ENCODE data around the gene HIGD1C. TPM values are rescaled to one million over a fixed set of nuclear protein-coding genes. Genes with fewer than 3 reads are reported as not detected.

Gene HIGD1C
- total and polyA plus RNA-seq, 5 donors from 2014 or later = not detected

DNA sequence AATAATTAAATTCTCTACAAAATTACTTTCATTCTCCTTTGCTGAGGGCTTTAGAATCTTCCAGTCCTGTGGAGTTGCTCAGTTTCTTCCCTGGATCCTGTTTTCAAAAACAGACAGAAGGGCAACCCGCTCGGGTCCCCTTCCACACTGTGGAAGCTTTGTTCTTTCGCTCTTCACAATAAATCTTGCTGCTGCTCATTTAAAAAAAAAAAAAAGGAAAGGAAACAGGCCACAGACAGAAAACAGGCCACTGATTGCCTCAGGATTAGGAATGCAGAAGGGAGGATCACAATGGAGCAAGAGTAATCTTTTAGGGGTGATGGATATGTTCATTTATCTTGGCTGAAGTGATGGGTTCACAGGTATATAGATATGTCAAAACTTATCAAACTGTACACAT, 29.5 kb upstream of the HIGD1C start:
- Mint-ChIP-seq H3K4me1 (peaks cover 8 to 45% (median 32%) of the 10 kb centered on the region in 4 donors), H3K27me3 (peaks cover 11% of the 10 kb centered on the region), H3K36me3 (no peaks in the 10 kb centered on the region), H3K9me3 (peaks cover 0 to 4% (median under 1%) of the 10 kb centered on the region in 7 donors), H3K27ac (peak overlapping the region; percentile 51 to 84 (median 83)), H3K4me3 (peak overlapping the region in 1 of 4 donors; percentile 16)
- Histone ChIP-seq H3K27ac (ENCODE audit: insufficient read depth, low read length, poor library complexity, severe bottlenecking) (no peak overlapping the region), H3K4me3 (ENCODE audit: low read depth, low read length) (no peak overlapping the region), H3K36me3 (ENCODE audit: control insufficient read depth, insufficient read depth, low read length) (no peaks in the 10 kb centered on the region), H3K27me3 (ENCODE audit: control insufficient read depth, insufficient read depth, low read length) (no peaks in the 10 kb centered on the region), H3K4me1 (ENCODE audit: control insufficient read depth, insufficient read depth, low read length, poor library complexity, severe bottlenecking) (peaks cover 24% of the 10 kb centered on the region), H3K9me3 (ENCODE audit: control insufficient read depth in 2 of 2, low read length in 2 of 2) (no peaks in the 10 kb centered on the region)
- DNase-seq = no peak
- ATAC-seq (ENCODE audit: low read depth in 2 of 2) = no peak

DNA sequence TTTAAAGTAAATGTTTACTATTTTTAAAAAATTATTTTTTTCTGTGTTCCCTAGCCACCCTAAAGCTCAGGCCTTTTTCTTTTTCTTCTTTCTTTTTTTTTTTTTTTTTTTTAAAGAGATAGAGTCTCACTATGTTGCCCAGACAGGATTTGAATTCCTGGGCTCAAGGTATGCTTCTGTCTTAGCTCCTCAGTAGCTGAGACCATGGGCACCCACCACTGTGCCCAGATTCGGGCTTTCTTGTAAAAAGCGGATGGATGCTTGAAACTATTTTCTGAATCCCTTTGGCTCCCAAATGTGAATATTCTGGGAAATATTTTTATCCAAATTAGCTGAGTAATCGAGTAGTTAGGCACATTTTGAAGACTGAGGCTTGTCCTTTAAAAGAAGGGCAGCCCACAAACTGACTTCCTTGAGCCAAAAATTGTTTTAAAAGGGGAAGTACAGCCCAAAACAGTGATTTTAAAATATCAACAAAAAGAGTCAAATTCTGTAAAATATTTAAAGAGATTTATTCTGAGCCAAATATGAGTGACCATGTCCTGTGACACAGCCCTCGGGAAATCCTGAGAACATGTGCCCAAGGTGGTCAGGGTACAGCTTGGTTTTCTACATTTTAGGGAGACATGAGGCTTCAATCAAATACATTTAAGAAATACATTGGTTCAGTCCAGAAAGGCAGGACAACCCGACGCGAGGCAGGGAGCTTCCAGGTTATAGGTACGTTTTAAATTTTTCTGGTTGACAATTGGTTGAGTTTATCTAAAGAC, 28.8 kb upstream of the HIGD1C start:
- peaks cover 10% of the 10 kb centered on the region for H3K27me3 Mint-ChIP-seq
- H3K4me1 Mint-ChIP-seq = peaks cover 10 to 52% (median 37%) of the 10 kb centered on the region in 4 donors
- Histone ChIP-seq H3K4me3 (ENCODE audit: low read depth, low read length) (peak overlapping the region; percentile 93), H3K27me3 (ENCODE audit: control insufficient read depth, insufficient read depth, low read length) (no peaks in the 10 kb centered on the region), H3K36me3 (ENCODE audit: control insufficient read depth, insufficient read depth, low read length) (no peaks in the 10 kb centered on the region), H3K9me3 (ENCODE audit: control insufficient read depth in 2 of 2, low read length in 2 of 2) (no peaks in the 10 kb centered on the region), H3K27ac (ENCODE audit: insufficient read depth, low read length, poor library complexity, severe bottlenecking) (peak overlapping the region; percentile 61), H3K4me1 (ENCODE audit: control insufficient read depth, insufficient read depth, low read length, poor library complexity, severe bottlenecking) (peaks cover 24% of the 10 kb centered on the region)
- peaks cover 0 to 3% (median 0%) of the 10 kb centered on the region in 7 donors for H3K9me3 Mint-ChIP-seq
- peak overlapping the region; percentile 27 to 96 (median 84) for H3K27ac Mint-ChIP-seq
- ATAC-seq (ENCODE audit: low read depth in 2 of 2) = no peak
- no peaks in the 10 kb centered on the region for H3K36me3 Mint-ChIP-seq
- no peak for DNase-seq
- peak overlapping the region; percentile 87 to 98 (median 90) for H3K4me3 Mint-ChIP-seq

DNA sequence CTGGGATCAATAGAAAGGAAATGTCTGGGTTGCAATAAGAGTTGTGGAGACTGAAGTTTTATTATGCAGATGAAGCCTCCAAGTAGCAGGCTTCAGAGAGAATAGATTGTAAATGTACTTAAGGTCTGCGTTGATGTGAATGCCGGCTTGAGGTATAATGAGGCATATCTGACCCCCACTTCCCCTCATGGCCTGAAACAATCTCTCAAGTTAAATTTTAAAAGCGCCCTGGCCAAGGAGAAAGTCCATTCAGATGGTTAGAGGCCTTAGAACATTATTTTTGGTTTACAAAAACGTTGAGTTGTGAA, 28.3 kb upstream of the HIGD1C start:
- peak overlapping the region; percentile 93 for H3K4me3 ChIP-seq (ENCODE audit: low read depth, low read length)
- H3K36me3 ChIP-seq (ENCODE audit: control insufficient read depth, insufficient read depth, low read length) = no peaks in the 10 kb centered on the region
- DNase-seq (no peak), ATAC-seq (ENCODE audit: low read depth in 2 of 2) (no peak)
- H3K9me3 ChIP-seq (ENCODE audit: control insufficient read depth in 2 of 2, low read length in 2 of 2) = no peaks in the 10 kb centered on the region
- Mint-ChIP-seq H3K4me1 (peaks cover 12 to 55% (median 40%) of the 10 kb centered on the region in 4 donors), H3K4me3 (peak overlapping the region; percentile 87 to 98 (median 90)), H3K27ac (peak overlapping the region; percentile 27 to 96 (median 84)), H3K36me3 (no peaks in the 10 kb centered on the region), H3K27me3 (peaks cover 10% of the 10 kb centered on the region), H3K9me3 (peaks cover 0 to 3% (median 0%) of the 10 kb centered on the region in 7 donors)
- H3K27me3 ChIP-seq (ENCODE audit: control insufficient read depth, insufficient read depth, low read length) = no peaks in the 10 kb centered on the region
- H3K27ac ChIP-seq (ENCODE audit: insufficient read depth, low read length, poor library complexity, severe bottlenecking) = peak overlapping the region; percentile 61
- H3K4me1 ChIP-seq (ENCODE audit: control insufficient read depth, insufficient read depth, low read length, poor library complexity, severe bottlenecking) = peaks cover 24% of the 10 kb centered on the region

DNA sequence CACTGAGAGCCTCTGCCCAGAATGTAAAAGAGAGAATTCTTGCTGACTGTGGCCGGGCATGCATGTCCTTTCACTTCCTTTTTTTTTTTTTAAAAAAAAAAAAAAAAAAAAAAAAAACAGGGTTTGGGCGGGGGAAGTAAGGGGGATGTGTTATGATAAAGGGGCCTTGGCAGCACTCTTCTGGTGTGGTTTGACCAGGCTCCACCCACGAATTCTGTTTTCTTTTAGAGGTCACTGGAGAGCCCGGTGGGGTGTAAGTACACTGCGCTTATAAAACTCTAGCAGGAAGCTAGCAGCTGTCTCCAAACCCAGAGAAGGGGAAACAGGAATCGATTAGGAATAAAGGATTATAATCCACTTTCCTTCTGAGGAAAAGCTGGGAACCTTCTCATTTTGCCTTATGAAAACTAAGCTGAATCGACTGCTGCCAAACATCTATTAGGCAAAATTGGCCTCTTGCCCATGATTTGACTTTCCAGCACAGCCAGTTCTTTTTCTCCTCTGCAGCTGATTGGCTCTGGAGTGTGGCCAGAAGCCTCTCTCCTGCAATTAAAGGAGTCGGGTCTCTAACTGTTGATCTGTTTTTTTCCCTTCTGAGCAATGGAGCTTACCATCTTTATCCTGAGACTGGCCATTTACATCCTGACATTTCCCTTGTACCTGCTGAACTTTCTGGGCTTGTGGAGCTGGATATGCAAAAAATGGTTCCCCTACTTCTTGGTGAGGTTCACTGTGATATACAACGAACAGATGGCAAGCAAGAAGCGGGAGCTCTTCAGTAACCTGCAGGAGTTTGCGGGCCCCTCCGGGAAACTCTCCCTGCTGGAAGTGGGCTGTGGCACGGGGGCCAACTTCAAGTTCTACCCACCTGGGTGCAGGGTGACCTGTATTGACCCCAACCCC, 27.7 kb upstream of the HIGD1C start:
- peaks cover 12 to 57% (median 43%) of the 10 kb centered on the region in 4 donors for H3K4me1 Mint-ChIP-seq
- H3K4me3 Mint-ChIP-seq = peak overlapping the region; percentile 87 to 98 (median 94)
- peak overlapping the region; percentile 93 for H3K4me3 ChIP-seq (ENCODE audit: low read depth, low read length)
- no peaks in the 10 kb centered on the region for H3K36me3 ChIP-seq (ENCODE audit: control insufficient read depth, insufficient read depth, low read length)
- peak; percentile 37 to 86 (median 47) for DNase-seq
- H3K9me3 Mint-ChIP-seq = peaks cover 0 to 3% (median 0%) of the 10 kb centered on the region in 7 donors
- no peaks in the 10 kb centered on the region for H3K36me3 Mint-ChIP-seq
- peaks cover 24% of the 10 kb centered on the region for H3K4me1 ChIP-seq (ENCODE audit: control insufficient read depth, insufficient read depth, low read length, poor library complexity, severe bottlenecking)
- peak; percentile 79 to 80 for ATAC-seq (ENCODE audit: low read depth in 2 of 2)
- no peaks in the 10 kb centered on the region for H3K27me3 ChIP-seq (ENCODE audit: control insufficient read depth, insufficient read depth, low read length)
- no peaks in the 10 kb centered on the region for H3K9me3 ChIP-seq (ENCODE audit: control insufficient read depth in 2 of 2, low read length in 2 of 2)
- peak overlapping the region; percentile 61 for H3K27ac ChIP-seq (ENCODE audit: insufficient read depth, low read length, poor library complexity, severe bottlenecking)
- H3K27me3 Mint-ChIP-seq = peaks cover 10% of the 10 kb centered on the region
- H3K27ac Mint-ChIP-seq = peak overlapping the region; percentile 84 to 96 (median 90)

DNA sequence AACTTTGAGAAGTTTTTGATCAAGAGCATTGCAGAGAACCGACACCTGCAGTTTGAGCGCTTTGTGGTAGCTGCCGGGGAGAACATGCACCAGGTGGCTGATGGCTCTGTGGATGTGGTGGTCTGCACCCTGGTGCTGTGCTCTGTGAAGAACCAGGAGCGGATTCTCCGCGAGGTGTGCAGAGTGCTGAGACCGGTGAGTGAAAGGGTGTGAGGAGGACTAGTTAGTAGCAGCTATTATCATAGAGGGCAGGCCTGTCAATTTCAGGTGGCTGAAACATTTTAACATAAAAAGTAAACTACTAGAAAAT, 27.0 kb upstream of the HIGD1C start:
- no peaks in the 10 kb centered on the region for H3K36me3 ChIP-seq (ENCODE audit: control insufficient read depth, insufficient read depth, low read length)
- peaks cover 24% of the 10 kb centered on the region for H3K4me1 ChIP-seq (ENCODE audit: control insufficient read depth, insufficient read depth, low read length, poor library complexity, severe bottlenecking)
- H3K4me3 Mint-ChIP-seq = peak overlapping the region; percentile 87 to 98 (median 94)
- DNase-seq (peak in 2 of 3 donors; percentile 10 to 33), ATAC-seq (ENCODE audit: low read depth in 2 of 2) (peak; percentile 32 to 44)
- H3K9me3 Mint-ChIP-seq = peaks cover 0 to 1% (median 0%) of the 10 kb centered on the region in 7 donors
- peak overlapping the region; percentile 75 to 90 (median 84) for H3K27ac Mint-ChIP-seq
- H3K9me3 ChIP-seq (ENCODE audit: control insufficient read depth in 2 of 2, low read length in 2 of 2) = no peaks in the 10 kb centered on the region
- H3K4me1 Mint-ChIP-seq = peaks cover 12 to 60% (median 42%) of the 10 kb centered on the region in 4 donors
- H3K27me3 Mint-ChIP-seq = peaks cover 6% of the 10 kb centered on the region
- peak overlapping the region; percentile 93 for H3K4me3 ChIP-seq (ENCODE audit: low read depth, low read length)
- H3K36me3 Mint-ChIP-seq = peaks cover 4% of the 10 kb centered on the region
- H3K27me3 ChIP-seq (ENCODE audit: control insufficient read depth, insufficient read depth, low read length) = no peaks in the 10 kb centered on the region
- H3K27ac ChIP-seq (ENCODE audit: insufficient read depth, low read length, poor library complexity, severe bottlenecking) = no peak overlapping the region

DNA sequence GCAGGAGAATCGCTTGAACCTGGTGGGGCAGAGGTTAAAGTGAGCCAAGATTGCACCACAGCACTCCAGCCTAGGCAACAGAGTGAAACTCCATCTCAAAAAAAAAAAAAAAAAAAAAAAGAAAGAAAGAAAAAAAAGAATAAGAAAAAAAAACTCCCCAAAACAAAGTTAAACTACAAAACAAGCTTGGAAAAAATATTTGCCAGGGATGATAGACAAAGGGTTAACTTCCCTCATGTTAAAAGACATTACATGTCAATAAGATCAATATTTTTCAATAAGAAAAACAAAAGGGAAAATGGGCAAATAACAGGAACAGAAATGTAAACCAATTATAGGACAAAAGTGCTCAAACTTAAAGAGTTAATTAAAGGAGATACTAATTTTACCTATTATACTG, 26.4 kb upstream of the HIGD1C start:
- ATAC-seq (ENCODE audit: low read depth in 2 of 2) (no peak), DNase-seq (no peak)
- Mint-ChIP-seq H3K4me3 (peak overlapping the region; percentile 87 to 98 (median 94)), H3K27me3 (peaks cover 6% of the 10 kb centered on the region), H3K9me3 (peaks cover 0 to 1% (median 0%) of the 10 kb centered on the region in 7 donors), H3K36me3 (peaks cover 7% of the 10 kb centered on the region), H3K4me1 (peaks cover 12 to 60% (median 44%) of the 10 kb centered on the region in 4 donors), H3K27ac (peak overlapping the region; percentile 27 to 57 (median 57))
- H3K36me3 ChIP-seq (ENCODE audit: control insufficient read depth, insufficient read depth, low read length) = no peaks in the 10 kb centered on the region
- peak overlapping the region; percentile 93 for H3K4me3 ChIP-seq (ENCODE audit: low read depth, low read length)
- peaks cover 24% of the 10 kb centered on the region for H3K4me1 ChIP-seq (ENCODE audit: control insufficient read depth, insufficient read depth, low read length, poor library complexity, severe bottlenecking)
- peak overlapping the region; percentile 23 for H3K27ac ChIP-seq (ENCODE audit: insufficient read depth, low read length, poor library complexity, severe bottlenecking)
- no peaks in the 10 kb centered on the region for H3K9me3 ChIP-seq (ENCODE audit: control insufficient read depth in 2 of 2, low read length in 2 of 2)
- H3K27me3 ChIP-seq (ENCODE audit: control insufficient read depth, insufficient read depth, low read length) = no peaks in the 10 kb centered on the region

DNA sequence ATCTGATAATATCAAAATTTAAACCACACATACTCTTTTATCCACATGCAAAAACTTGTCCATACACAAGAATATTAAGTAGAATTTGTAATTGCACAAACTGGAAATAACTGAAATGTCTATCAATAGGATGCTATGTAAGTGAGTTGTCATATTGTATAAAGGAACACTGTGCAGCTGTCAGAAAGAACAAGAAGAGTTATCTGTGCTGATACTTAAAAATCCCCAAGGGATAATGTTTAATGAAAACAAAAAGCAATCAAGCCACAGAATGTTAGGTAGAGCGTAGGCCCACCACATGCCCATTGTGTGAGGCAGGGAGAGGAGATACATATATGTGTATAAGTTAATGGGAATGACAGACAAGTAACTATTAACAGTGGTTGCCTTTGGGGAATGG, 25.9 kb upstream of the HIGD1C start:
- H3K36me3 ChIP-seq (ENCODE audit: control insufficient read depth, insufficient read depth, low read length) = no peaks in the 10 kb centered on the region
- H3K4me3 ChIP-seq (ENCODE audit: low read depth, low read length) = peak overlapping the region; percentile 93
- peaks cover 8% of the 10 kb centered on the region for H3K36me3 Mint-ChIP-seq
- no peaks in the 10 kb centered on the region for H3K27me3 ChIP-seq (ENCODE audit: control insufficient read depth, insufficient read depth, low read length)
- no peak overlapping the region for H3K27ac ChIP-seq (ENCODE audit: insufficient read depth, low read length, poor library complexity, severe bottlenecking)
- DNase-seq = no peak
- peaks cover 0 to 1% (median 0%) of the 10 kb centered on the region in 7 donors for H3K9me3 Mint-ChIP-seq
- H3K4me3 Mint-ChIP-seq = peak overlapping the region; percentile 87 to 98 (median 94)
- H3K9me3 ChIP-seq (ENCODE audit: control insufficient read depth in 2 of 2, low read length in 2 of 2) = no peaks in the 10 kb centered on the region
- H3K27me3 Mint-ChIP-seq = peaks cover 6% of the 10 kb centered on the region
- peak overlapping the region in 2 of 3 donors; percentile 27 to 62 for H3K27ac Mint-ChIP-seq
- H3K4me1 ChIP-seq (ENCODE audit: control insufficient read depth, insufficient read depth, low read length, poor library complexity, severe bottlenecking) = peaks cover 24% of the 10 kb centered on the region
- peaks cover 12 to 61% (median 45%) of the 10 kb centered on the region in 4 donors for H3K4me1 Mint-ChIP-seq
- ATAC-seq (ENCODE audit: low read depth in 2 of 2) = no peak
